ENCODE data around the gene ADAM22. TPM values are rescaled to one million over a fixed set of nuclear protein-coding genes. Genes with fewer than 3 reads are reported as not detected.

The ADAM22 gene
- total and polyA plus RNA-seq, 7 donors, result under 0.01 to 3.5 (median 1.4) TPM

DNA sequence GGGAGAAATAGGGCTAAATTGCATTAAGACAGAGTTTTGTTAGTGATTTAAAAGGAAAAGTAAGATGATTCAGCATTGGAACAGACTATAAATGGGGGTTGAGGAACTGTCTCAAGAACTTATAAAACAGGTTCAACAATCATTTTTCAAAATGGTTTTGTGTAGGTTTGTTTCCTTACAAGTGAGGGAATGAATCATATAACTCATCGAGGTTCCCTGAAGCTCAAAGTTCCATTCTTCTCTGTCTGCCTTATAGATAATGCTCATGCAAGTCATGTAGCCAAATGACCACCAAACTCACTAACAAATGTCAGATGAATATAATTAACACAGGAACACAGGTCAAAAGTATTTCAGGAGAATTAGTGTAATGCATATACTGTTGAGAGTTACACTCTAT lies 27.7 kb downstream of the ADAM22 start:
- no peaks in the 10 kb centered on the region for H3K27me3 ChIP-seq
- H3K27ac ChIP-seq, result no peak overlapping the region
- no peaks in the 10 kb centered on the region for H3K4me1 ChIP-seq
- no peaks in the 10 kb centered on the region for H3K9me3 ChIP-seq
- no peaks in the 10 kb centered on the region for H3K36me3 ChIP-seq
- TF ChIP-seq POLR2A (IDR thresholded peaks at IDR 0.05) (no peak), EP300 (IDR thresholded peaks at IDR 0.05) (no peak), POLR2AphosphoS5 (IDR thresholded peaks at IDR 0.05) (no peak)
- TF ChIP-seq, protein P1, sequence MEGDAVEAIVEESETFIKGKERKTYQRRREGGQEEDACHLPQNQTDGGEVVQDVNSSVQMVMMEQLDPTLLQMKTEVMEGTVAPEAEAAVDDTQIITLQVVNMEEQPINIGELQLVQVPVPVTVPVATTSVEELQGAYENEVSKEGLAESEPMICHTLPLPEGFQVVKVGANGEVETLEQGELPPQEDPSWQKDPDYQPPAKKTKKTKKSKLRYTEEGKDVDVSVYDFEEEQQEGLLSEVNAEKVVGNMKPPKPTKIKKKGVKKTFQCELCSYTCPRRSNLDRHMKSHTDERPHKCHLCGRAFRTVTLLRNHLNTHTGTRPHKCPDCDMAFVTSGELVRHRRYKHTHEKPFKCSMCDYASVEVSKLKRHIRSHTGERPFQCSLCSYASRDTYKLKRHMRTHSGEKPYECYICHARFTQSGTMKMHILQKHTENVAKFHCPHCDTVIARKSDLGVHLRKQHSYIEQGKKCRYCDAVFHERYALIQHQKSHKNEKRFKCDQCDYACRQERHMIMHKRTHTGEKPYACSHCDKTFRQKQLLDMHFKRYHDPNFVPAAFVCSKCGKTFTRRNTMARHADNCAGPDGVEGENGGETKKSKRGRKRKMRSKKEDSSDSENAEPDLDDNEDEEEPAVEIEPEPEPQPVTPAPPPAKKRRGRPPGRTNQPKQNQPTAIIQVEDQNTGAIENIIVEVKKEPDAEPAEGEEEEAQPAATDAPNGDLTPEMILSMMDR (IDR thresholded peaks at IDR 0.05), result no peak
- DNase-seq, result no peak
- WGBS, 2 donors, result 19 to 71% methylated on average over 1 of the region's 1 CpG
- no peak overlapping the region for H3K4me3 ChIP-seq
- intact Hi-C loops (cut with DNase I), result no loop called here

DNA sequence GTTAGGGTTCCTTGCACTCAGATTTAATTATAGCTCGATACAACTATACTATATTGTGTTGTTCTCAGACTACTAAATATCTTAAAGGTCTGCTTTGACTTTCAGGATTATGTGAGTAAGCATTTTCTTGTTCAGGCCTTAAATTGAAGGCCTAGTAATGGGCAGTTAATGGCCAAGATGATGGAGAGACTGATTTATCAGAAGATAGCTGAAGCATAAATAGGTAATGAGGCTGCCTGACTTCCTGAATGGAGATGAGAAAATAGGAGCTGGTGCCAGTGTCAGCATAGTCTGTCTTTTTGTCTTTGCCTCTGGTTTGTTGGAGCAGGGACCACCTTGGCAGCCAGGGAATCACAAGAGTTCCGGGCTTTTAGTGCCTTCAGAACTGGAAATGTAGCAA lies 32.2 kb downstream of the ADAM22 start:
- DNase-seq, result no peak
- Histone ChIP-seq H3K9me3 (no peaks in the 10 kb centered on the region), H3K27me3 (no peaks in the 10 kb centered on the region), H3K27ac (no peak overlapping the region), H3K4me1 (no peaks in the 10 kb centered on the region), H3K4me3 (no peak overlapping the region), H3K36me3 (no peaks in the 10 kb centered on the region)
- TF ChIP-seq EP300 (IDR thresholded peaks at IDR 0.05), result no peak
- intact Hi-C loops (cut with DNase I), result no loop called here
- WGBS, 2 donors, result 94% methylated on average over 2 of the region's 2 CpGs

DNA sequence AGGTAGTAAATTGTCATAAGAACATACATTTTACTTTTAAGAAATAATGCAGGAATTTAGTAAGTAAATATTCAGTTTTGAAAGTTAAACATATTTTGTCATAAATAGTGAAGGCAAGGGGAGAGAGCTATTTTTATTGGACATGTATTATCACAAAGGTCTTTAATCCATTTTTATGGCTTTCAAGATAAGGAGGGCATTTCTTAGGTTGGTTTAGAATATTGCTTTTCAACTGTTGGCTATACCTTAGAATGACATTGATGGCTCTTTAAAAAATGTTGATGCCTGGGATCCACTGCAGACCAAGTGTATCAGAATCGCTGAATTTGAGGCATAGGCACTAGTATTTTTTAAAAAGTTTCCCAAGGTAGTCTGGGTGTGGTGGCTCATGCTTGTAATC lies 34.0 kb downstream of the ADAM22 start:
- Histone ChIP-seq H3K36me3 (no peaks in the 10 kb centered on the region), H3K27ac (no peak overlapping the region), H3K27me3 (no peaks in the 10 kb centered on the region), H3K9me3 (no peaks in the 10 kb centered on the region), H3K4me1 (no peaks in the 10 kb centered on the region), H3K4me3 (no peak overlapping the region)
- 31 to 77% methylated on average over 1 of the region's 1 CpG for WGBS, 2 donors
- DNase-seq, result no peak
- intact Hi-C loops (cut with DNase I), result no loop called here
- TF ChIP-seq POLR2A (IDR thresholded peaks at IDR 0.05), result no peak
- TF ChIP-seq EP300 (IDR thresholded peaks at IDR 0.05), result no peak
- TF ChIP-seq POLR2AphosphoS5 (IDR thresholded peaks at IDR 0.05), result no peak
- TF ChIP-seq, protein P1 (IDR thresholded peaks at IDR 0.05), result no peak

DNA sequence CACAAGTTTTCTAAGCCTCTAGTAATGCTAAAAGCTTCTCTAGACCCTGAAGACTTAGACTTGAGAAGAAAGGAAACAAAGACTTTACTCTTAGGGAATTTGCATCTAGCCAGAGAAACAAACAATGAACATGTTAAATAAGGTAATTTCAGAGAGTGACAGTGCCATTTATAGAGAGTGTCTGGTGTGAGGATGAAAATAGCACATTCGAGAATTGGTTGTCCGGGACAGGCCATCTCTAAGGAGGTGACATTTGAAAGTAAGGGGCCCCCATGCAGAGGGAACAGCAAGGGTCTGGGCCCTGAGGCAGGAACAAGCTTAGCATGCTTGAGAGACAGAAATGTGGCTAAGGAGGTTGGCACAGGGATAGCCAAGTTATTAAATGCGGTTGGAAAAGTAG lies 48.1 kb downstream of the ADAM22 start:
- no peak for DNase-seq
- no peak overlapping the region for H3K27ac ChIP-seq
- H3K36me3 ChIP-seq, result no peaks in the 10 kb centered on the region
- H3K4me1 ChIP-seq, result no peaks in the 10 kb centered on the region
- TF ChIP-seq POLR2AphosphoS5 (IDR thresholded peaks at IDR 0.05), result no peak
- TF ChIP-seq, protein P1 (IDR thresholded peaks at IDR 0.05), result no peak
- TF ChIP-seq POLR2A (IDR thresholded peaks at IDR 0.05), result no peak
- no peak for TF ChIP-seq EP300 (IDR thresholded peaks at IDR 0.05)
- H3K27me3 ChIP-seq, result no peaks in the 10 kb centered on the region
- H3K4me3 ChIP-seq, result no peak overlapping the region
- no peaks in the 10 kb centered on the region for H3K9me3 ChIP-seq
- 93% methylated on average over 3 of the region's 3 CpGs for WGBS, 2 donors
- intact Hi-C loops (cut with DNase I), result no loop called here

DNA sequence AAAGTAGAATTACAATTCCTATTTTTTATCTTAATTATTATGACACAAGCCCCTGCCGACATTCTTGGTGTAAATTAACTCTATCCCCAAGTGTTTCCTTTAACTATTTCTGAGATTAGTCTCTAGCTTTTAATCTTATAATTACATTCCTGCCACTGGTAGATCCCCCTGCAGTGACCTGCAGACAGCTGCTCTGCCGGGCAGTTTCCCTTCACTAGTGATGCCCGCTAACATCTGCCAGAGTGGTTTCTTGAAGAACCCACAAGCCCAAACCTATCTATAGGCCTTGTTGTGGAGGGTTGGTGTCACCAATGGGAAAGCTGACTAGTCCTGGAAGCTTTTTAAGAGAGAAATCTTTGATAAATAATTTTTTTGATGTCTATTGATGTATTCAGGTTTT lies 50.0 kb downstream of the ADAM22 start:
- 90 to 96% methylated on average over 3 of the region's 3 CpGs for WGBS, 2 donors
- H3K9me3 ChIP-seq, result no peaks in the 10 kb centered on the region
- H3K36me3 ChIP-seq, result no peaks in the 10 kb centered on the region
- TF ChIP-seq, protein P1 (IDR thresholded peaks at IDR 0.05), result no peak
- TF ChIP-seq POLR2A (IDR thresholded peaks at IDR 0.05), result no peak
- TF ChIP-seq POLR2AphosphoS5 (IDR thresholded peaks at IDR 0.05), result no peak
- no peak for TF ChIP-seq EP300 (IDR thresholded peaks at IDR 0.05)
- H3K27me3 ChIP-seq, result no peaks in the 10 kb centered on the region
- no peaks in the 10 kb centered on the region for H3K4me1 ChIP-seq
- intact Hi-C loops (cut with DNase I), result no loop called here
- no peak for DNase-seq
- no peak overlapping the region for H3K4me3 ChIP-seq
- H3K27ac ChIP-seq, result no peak overlapping the region
